ENCODE measurements around the gene ADD3. TPM values are rescaled to one million over a fixed set of nuclear protein-coding genes. Genes with fewer than 3 reads are reported as not detected.

Gene ADD3
- total and polyA plus RNA-seq, 11 donors = 28.8 to 659 (median 97.1) TPM

DNA sequence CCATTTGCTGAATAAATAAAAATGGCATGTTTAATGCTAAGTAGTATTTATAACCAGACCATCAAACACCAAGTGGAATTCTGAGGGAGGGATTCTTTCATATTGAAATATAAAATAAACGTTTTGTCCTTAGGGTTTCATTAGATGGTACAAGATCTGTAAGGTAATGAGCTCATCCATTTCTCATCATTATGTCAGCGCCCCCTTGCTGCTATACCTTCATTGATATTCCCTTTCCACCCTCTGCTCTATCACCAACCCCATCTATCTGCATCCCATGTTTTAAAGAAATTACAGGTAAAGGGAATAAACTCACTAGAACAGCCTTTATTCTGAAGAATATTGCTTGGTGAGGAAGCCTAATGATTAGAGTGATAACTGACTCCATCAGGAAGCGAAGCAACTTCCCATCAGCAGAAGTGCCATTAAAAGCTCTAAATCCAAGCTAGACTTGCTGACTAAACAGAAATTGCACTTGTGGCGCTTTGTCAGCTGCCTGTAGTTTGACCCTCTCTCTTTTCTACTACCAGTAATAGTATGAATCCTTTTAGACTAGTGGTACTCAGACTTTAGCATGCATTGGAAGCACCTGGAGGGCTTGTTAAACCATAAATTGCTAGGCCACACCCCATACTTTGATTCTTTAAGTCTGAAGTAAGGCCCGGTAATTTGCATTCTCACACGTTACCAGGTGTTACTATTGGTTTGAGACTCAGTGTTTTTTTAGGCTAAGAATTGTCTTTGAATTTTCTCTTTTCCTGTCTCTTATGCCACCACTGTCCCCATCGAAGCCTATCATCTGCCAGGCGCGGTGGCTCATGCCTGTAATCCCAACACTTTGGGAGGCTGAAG lies 27.5 kb downstream of the ADD3 start:
- H3K9me3 ChIP-seq = no peaks in the 10 kb centered on the region
- intact Hi-C loops (cut with DNase I) = no loop called here
- no peak for TF ChIP-seq POLR2A (IDR thresholded peaks at IDR 0.05)
- TF ChIP-seq, protein P1, sequence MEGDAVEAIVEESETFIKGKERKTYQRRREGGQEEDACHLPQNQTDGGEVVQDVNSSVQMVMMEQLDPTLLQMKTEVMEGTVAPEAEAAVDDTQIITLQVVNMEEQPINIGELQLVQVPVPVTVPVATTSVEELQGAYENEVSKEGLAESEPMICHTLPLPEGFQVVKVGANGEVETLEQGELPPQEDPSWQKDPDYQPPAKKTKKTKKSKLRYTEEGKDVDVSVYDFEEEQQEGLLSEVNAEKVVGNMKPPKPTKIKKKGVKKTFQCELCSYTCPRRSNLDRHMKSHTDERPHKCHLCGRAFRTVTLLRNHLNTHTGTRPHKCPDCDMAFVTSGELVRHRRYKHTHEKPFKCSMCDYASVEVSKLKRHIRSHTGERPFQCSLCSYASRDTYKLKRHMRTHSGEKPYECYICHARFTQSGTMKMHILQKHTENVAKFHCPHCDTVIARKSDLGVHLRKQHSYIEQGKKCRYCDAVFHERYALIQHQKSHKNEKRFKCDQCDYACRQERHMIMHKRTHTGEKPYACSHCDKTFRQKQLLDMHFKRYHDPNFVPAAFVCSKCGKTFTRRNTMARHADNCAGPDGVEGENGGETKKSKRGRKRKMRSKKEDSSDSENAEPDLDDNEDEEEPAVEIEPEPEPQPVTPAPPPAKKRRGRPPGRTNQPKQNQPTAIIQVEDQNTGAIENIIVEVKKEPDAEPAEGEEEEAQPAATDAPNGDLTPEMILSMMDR (IDR thresholded peaks at IDR 0.05) = no peak
- 92 to 95% (median 94%) methylated on average over 9 of the region's 9 CpGs for WGBS, 4 donors
- no peak overlapping the region for H3K4me3 ChIP-seq
- DNase-seq (no peak), ATAC-seq (no peak)
- H3K36me3 ChIP-seq = no peaks in the 10 kb centered on the region
- H3K27ac ChIP-seq = no peak overlapping the region
- H3K27me3 ChIP-seq = no peaks in the 10 kb centered on the region
- peaks cover 9 to 87% (median 50%) of the 10 kb centered on the region in 12 donors for H3K4me1 ChIP-seq

DNA sequence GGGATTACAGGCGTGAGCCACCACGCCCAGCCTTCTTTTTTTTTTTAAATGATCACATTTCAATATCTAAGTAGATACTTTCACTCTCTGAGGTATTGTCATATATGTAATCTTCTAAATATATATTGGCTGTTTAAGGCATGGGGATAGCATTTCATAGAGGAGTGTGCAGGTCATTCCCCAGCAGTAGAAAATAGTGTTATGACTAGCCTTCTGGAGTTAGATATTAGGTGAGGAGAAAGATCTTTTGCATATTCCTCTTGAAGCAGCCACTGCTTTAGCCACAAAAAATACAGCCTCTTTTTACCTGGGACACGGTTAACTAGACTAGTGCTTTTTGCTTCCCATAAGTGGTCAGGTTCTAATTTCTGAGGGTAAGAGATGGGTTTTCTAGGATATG lies 28.9 kb downstream of the ADD3 start:
- no peak for TF ChIP-seq POLR2A (IDR thresholded peaks at IDR 0.05)
- TF ChIP-seq, protein P1 (IDR thresholded peaks at IDR 0.05) = no peak
- Histone ChIP-seq H3K36me3 (no peaks in the 10 kb centered on the region), H3K4me3 (no peak overlapping the region), H3K4me1 (peaks cover 9 to 90% (median 57%) of the 10 kb centered on the region in 12 donors), H3K27ac (no peak overlapping the region), H3K9me3 (no peaks in the 10 kb centered on the region), H3K27me3 (no peaks in the 10 kb centered on the region)
- DNase-seq = no peak
- no peak for ATAC-seq
- WGBS, 4 donors = 80 to 93% (median 91%) methylated on average over 3 of the region's 3 CpGs
- intact Hi-C loops (cut with DNase I) = no loop called here

DNA sequence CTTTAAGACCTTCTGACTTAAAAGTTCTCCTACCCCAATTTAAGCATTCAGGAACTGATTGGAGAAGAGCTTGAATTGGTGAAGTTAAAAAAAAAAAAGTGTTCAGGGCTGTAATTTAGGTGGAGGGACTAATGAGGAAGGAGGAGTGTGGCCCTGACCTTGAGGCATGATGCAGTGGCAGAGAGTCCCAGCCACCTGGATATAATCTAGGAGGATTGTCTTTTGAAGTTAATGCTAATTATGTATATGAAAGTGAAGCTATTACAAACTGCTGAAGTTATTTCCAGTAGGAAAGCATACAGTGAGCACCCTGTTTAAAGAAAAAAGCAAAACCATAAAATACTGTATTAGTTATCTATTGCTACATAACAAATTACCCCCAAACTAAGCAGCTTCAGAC lies 31.5 kb downstream of the ADD3 start:
- Histone ChIP-seq H3K9me3 (no peaks in the 10 kb centered on the region), H3K27me3 (no peaks in the 10 kb centered on the region), H3K27ac (peak overlapping the region in 1 of 12 donors; percentile 25), H3K4me1 (peaks cover 0 to 70% (median 33%) of the 10 kb centered on the region in 12 donors), H3K36me3 (no peaks in the 10 kb centered on the region), H3K4me3 (no peak overlapping the region)
- TF ChIP-seq, protein P1 (IDR thresholded peaks at IDR 0.05) = no peak
- TF ChIP-seq POLR2A (IDR thresholded peaks at IDR 0.05) = no peak
- ATAC-seq = no peak
- DNase-seq = no peak
- intact Hi-C loops (cut with DNase I) = no loop called here

DNA sequence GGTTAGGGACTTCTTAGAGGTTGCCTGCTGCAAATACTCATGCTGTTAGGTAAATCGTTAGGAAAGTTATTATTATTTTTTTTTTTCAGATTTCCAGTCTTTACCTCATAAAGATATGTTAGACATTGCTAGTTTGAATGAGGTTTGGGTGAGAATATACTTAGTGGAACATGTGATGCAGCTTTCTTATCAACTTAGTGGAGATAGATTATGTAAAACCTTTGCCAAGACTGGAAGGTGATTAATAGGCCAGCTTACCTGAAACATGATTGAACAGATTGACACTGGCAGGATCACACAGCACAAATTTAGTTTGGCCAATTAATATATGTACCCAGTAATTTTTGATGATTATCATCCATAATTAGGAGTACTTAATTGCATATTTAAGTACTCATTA lies 32.3 kb downstream of the ADD3 start:
- H3K9me3 ChIP-seq = no peaks in the 10 kb centered on the region
- ATAC-seq = no peak
- intact Hi-C loops (cut with DNase I) = no loop called here
- H3K36me3 ChIP-seq = no peaks in the 10 kb centered on the region
- no peak for DNase-seq
- H3K4me1 ChIP-seq = peaks cover 0 to 62% (median 28%) of the 10 kb centered on the region in 12 donors
- no peaks in the 10 kb centered on the region for H3K27me3 ChIP-seq
- WGBS, 4 donors = 73 to 89% (median 82%) methylated on average over 1 of the region's 1 CpG
- H3K27ac ChIP-seq = no peak overlapping the region
- H3K4me3 ChIP-seq = no peak overlapping the region
- TF ChIP-seq POLR2A (IDR thresholded peaks at IDR 0.05) = no peak
- TF ChIP-seq, protein P1 (IDR thresholded peaks at IDR 0.05) = no peak

Data from heart left ventricle (tissue), 16 donors.